HG02642 (cell line): ENCODE results near the gene RNU1-2.
"Not testable (repeated sequence)": the region's sequence is repeated elsewhere in the genome, so short reads cannot be mapped to it uniquely, and the experiment has no call there.

Experiments
- ATAC-seq: cut with Tn5 transposase; IDR thresholded peaks from one replicate; pipeline ENCODE4 v1.9.1; 2021; ENCODE audit warnings: mild to moderate bottlenecking; ENCODE audit not compliant: unreplicated experiment, poor library complexity

Gene RNU1-2

DNA sequence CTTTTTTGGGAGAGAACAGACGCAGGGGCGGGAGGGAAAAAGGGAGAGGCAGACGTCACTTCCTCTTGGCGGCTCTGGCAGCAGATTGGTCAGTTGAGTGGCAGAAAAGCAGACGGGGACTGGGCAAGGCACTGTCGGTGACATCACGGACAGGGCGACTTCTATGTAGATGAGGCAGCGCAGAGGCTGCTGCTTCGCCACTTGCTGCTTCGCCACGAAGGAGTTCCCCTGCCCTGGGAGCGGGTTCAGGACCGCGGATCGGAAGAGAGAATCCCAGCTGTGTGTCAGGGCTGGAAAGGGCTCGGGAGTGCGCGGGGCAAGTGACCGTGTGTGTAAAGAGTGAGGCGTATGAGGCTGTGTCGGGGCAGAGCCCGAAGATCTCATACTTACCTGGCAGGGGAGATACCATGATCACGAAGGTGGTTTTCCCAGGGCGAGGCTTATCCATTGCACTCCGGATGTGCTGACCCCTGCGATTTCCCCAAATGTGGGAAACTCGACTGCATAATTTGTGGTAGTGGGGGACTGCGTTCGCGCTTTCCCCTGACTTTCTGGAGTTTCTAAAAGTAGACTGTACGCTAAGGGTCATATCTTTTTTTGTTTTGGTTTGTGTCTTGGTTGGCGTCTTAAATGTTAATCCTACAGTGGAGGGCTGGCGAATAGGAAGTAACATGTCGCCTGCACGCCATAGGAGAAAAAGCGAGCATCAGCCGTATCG is at the start of gene RNU1-2:
TSS of gene RNU1-2 (plus strand) at position 383 of the 718 bp plus-strand sequence.
- peak; percentile 97 for ATAC-seq

DNA sequence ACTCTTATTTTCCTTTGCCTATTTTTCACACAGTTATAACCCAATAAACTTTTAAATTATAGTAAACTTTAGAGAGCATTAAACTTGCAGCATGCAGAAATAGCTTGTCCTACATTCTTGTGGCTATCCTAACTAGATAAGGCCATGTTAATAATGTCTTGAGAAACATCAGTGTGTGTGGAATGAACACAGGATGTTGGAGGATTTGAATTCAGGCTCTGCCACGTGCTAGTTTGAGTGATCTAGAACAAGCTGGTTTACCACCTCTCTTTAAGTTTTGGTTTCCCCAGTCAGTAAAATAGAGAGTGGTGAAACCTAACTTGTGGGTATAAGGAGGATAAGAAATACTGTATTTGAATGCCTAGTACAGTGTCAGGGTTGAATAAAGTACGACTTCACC is 39.6 kb upstream of the RNU1-2 start:
- not testable (repeated sequence) for ATAC-seq

DNA sequence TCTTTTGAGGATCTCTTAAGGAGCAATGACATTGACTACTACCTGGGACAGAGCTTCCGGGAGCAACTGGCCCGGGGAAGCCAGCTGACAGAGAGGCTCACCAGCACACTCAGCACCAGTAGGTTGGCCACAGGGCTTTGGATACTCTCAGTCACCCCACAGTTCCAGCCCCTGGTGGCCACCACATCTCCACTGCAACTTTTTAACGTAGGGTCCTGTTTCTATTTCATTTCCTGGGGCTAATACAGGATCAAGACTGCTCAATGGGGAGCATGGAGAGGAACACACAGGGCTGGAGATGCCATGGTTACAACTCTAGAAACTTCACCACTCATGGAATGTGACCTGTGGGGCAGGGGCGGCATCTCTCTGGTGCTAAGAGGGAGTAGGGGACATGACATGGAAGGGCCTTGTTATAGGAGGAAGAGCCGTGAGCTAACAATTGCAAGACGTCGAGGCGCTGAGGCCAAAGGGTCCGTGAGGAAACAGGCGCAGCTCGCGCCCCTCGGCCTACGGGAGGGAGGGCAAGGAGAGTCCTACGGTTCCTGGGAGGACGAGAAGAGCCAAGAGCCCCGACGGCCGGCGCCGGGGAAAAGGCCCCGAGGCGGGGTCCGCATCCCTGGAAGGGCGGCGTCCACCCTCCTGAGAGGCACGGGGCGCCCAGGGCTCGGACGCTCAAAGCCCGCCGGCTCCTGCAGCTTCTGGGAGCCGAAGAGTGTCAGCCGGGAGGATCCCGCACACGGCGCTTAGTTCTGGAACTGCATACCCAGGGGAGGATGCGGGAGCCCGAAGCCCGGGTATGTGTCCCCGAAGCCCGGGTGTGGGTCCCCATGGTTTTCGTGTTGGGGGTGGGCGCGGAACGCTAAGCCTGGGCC is 36.4 kb upstream of the RNU1-2 start:
- not testable (repeated sequence) for ATAC-seq

DNA sequence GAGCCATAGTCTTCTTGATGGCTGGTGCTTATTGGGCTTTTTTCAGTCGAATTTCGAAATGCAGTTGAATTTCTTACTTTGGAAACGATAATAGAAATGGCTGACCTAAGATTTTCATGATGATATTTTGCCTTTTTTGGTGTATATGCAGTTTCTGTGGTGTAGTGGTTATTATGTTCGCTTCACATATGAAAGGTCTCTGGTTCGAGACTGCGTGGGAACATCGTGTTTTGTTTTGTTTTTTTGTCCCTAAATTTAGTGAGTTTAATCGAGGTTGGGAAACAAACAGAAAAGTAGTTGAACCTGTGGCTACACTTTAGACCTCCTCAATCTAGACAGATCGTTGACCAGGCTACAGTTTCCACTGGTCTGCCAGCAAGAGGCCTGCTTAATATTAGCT is 35.7 kb upstream of the RNU1-2 start:
- not testable (repeated sequence) for ATAC-seq

DNA sequence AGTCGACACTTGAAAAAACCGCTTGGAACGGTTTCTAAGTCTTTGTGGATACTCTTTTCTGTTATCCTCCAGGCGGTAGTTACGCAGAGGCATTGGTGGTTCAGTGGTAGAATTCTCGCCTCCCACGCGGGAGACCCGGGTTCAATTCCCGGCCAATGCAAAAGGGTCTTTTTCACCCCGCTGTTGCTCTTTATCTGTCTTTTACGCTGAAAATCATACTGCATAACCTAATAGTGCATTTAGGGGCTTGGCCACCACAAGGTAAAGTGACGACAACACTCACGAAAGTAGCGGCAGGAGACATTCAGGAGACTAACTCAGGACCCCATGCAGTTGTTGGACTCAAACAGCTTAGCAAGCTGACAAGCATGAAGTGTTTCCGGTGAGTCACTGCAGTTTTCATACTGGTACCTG is 33.9 kb upstream of the RNU1-2 start:
- ATAC-seq, result not testable (repeated sequence)

DNA sequence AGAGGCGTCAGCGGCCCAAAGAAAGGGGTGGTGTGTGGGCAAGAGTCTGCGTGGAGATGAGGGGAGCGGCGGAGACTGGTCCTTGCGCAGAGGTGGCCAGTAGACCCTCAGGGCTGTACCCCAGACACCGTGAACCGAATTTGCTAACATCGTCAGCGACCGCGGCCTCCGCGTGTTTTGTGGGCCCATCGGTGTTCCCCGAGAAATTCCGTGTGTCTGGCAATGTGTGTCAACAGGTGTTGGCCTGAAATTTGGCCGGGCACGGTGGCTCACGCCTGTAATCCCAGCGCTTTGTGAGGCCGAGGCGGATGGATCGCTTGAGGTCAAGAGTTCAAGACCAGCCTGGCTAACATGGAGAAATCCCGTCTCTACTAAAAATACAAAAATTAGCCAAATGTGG is 33.4 kb upstream of the RNU1-2 start:
- not testable (repeated sequence) for ATAC-seq

DNA sequence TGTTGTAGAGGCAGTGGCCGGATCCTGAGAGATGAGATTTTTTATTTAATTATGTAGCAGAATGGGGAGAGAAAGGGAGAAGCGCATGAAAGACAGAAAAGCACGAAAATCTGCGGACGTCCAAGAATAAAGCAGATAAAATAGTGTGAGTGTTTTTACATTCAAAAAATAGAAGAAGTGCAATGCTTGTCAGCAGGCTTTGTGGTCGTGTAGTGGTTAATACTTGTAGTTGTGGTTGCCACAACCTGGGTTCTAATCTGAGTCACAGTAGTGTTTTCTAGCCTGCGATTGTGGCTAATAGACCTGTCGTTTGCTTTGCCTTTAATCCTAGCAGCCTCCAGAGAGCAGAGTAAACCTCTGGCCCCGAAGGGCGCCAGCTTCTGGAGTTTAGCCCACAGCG is 32.8 kb upstream of the RNU1-2 start:
- not testable (repeated sequence) for ATAC-seq

DNA sequence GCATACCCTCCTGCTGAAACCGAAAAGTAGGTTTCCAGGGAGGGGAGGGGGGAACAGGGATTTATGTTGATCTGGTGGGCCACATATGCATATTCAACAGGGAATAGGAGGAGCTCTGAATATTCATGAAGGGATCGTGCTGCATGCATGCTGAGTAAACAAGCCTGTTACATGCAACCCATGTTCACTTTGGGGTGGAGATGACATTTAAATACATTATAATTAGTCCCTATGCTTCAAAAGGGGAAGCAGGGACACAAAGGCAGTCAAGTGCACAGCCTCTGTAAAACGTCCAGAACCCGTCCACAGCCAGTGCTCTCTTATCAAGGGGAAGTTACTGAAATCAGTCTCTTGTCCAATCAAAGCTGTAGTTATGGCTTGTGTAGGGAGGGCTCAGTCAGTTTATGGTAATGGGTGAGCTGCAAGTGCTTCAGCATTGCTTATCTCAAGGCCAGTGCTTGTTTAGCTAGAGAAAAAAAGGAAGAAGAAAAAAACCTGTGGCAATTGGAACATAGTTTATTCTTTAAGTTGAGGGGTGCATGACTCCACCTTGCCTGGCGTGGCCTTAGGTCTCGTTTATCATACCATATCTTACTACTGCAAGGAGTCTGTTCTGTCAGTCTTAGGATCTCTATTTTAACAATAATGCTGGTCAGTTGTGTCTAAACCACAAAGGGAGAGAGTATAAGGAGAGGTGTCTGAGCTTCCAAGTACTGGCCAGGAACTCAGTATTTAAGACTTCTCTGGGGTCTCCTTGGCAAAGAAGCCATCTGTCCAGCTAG is 28.7 kb upstream of the RNU1-2 start:
- ATAC-seq, result not testable (repeated sequence)

DNA sequence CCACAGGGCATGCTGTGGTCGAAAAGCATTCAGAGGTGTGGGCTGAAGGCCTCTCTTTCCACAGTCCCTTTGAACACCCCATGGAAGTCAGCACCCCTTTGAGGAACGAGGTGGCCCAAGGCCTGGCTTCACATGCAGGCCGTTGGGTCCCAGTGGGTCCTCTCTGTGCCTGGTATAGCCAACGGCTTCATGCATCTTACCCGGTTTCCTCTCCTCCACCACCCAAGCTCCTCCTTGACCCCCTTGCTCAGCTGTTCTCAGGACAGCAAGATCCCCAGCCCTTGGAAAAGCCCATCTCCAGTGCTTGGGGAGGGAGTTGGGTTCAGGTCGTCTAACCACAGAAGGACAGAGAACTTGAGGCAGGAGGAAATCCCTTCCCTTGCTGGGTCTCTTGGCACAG is 27.0 kb upstream of the RNU1-2 start:
- ATAC-seq, result not testable (repeated sequence)

DNA sequence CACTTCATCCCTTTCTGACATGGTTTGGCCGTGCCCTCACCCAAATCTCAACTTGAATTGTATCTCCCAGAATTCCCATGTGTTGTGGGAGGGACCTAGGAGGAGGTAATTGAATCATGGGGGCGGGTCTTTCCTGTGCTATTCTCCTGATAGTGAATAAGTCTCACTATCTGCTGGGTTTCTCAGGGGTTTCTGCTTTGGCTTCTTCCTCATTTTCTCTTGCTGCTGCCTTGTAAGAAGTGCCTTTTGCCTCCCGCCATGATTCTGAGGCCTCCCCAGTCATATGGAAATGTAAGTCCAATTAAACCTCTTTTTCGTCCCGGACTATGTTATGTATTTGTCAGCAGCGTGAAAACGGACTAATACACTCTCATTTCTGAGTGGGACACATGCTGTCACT is 25.8 kb upstream of the RNU1-2 start:
- ATAC-seq, result not testable (repeated sequence)

DNA sequence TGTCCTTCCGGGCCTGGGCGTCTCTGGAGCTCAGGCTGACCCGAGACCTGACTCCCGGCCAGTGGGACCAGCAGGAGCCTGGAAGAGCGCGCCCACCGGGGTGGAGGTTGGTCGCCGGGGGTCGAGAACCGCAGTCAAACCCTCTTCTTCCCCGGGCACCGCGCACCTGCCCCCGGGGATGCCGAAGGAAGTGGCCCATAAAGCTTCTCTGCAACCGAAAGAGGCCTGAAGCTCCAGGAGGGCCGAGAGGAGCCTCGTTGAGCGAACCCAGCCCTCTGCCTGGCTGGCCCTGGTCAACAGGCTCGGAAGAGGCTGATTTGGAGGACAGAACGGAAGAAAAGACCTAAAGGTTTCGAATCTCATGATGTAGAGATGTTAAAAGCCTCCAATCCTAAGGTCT is 24.6 kb upstream of the RNU1-2 start:
- ATAC-seq, result not testable (repeated sequence)

DNA sequence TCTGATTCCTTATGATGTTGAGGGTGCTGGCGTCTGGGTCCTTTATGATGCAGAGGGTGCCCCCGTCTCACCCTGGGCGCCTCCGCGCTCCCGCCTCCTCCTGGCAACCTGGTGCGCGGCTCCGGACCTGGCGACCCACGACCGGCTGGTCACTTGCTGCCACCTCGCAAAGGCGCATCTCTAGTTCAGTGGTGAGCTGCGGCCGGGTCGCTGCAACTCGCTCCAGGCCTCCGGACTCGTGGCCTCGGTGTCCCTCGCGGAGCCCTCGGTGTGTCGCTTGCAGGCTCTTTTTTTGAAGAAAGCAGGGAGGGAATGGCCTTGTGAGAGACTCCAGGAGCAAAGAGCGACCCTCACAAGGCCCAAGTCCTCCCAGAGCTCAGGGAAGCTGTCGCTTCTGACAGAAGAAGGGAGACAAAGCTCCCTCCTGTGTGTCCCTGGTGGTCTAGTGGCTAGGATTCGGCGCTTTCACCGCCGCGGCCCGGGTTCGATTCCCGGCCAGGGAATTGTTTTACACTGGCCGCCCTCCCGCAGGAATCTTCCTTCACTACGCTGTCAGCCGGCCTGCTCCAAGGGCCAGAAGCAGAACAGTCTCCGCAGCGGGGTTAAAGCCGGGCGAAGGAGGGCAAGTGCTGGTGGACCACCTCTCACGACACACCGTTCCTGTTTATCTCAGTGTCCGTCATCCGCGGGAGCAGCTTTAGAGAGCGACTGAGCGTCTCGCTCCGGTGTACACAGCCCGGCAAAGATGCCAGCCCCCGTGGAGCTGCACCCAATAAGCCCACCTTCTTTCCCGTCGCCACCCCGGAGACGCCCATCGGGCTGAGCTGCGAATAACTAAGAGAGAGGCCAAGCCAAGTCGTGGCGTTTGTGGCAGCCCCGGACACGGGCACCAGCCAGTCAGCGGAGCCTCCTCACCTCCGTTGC is 23.4 kb upstream of the RNU1-2 start:
- not testable (repeated sequence) for ATAC-seq

DNA sequence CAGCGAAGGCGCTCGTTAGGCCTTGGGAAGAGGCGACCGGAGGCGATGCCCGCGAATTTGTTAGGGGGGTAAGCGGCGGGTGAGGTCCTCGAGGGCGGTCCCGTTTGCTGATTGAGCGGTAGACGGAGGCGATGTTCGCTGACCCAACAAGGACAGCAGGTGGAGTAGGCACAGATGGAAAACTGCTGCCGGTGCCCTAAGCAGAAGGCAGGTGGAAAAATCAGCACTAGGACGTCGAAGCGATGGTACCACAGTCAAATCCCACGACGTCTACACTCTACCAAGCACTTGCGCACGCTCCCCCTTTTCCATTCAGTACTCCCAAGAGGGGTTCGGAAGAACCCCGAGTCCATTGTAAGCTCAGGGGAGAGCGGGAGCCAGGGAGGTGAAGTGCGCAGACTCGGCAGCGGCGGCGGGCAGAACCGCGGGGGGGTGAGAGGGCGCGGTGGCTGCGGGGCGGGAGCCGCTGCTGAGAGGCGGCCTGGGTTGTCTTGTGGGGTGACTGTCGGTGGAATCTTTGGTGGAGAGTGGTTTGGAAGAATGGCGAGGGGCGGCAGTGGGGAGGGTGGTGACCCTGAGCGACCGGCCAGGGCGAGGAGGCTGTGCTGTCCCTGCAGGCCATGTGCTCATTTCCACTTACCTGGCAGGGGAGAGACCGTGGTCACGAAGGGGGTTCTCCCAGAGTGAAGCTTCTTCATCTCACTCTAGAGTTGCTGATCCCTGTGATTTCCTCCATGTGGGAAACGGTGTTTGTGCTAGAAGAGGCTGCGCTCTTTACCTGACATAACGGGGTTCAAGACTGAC is 22.5 kb upstream of the RNU1-2 start:
- ATAC-seq, result not testable (repeated sequence)

DNA sequence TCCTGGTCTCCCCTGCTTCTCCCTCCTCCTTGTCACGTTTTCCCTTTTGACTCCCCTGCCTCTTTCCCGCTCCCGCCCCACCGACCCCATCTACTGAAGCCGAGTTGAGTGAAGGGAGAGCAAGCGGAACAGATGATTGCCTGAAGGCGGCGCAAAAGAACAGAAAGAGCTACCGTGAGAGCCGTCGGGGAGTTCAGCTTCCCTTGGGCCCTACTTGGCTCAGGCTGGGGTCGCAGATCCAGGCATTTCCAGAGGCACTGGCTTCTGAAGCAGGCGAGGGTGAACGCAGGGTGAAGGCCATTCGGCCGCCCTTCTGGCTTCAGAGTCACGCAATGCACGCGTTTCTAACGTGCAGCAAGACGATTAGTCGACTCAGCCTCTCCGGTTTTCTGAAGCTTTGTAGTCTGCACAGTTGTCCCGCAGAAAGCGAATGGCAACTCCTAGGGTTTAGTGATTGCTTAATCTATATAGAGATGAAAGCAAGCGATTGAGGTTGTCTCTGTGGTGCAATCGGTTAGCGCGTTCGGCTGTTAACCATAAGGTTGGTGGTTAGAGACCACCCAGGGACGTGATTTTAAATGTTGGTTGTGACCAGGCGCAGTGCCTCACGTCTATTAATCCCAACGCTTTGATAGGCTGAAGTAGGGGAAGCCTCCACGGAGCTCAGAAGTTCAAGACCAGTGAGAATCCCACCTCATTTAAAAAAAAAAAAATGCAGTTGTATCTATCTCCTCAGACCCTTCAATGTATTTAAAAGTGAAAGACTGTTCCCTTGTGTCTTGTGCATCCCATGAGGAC is 20.6 kb upstream of the RNU1-2 start:
- not testable (repeated sequence) for ATAC-seq

DNA sequence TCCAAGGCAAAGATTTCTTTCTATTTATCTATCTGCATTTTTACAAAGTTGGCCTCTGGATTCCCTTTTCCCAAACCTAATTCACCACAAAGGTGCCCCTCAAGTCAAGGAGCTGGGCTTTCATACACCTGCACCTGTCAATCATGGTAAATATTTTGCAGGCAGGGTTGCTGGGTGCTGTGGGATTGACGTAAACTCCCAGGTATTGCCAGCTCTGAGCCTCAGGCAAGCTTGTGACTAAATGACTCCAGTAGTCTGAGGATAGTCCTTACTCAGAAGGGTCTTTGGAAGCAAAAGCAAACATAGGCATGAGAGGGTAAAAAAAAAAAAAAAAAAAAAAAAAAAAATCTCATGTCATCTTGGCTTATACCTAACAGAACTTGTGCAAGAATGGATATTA is 14.0 kb upstream of the RNU1-2 start:
- ATAC-seq, result not testable (repeated sequence)

DNA sequence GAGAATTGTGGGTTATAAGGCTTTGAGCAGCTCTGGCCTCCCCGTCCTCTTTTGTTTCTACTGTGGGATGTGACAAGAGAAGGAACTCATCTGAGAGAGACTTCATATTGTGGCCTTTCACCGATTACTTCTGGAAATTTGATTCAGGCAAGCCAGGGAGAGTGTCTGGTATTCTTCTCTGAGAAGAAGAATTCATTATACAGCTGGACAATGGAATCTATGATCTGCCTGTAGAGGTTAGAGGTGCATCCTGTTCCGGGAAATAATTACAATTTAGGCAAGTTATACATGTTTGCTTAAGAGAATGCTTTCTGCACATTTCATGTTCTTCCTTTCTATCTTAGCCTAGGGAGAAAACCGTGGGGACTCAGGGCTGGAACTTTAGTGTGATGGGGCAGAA is 12.8 kb upstream of the RNU1-2 start:
- no peak for ATAC-seq

DNA sequence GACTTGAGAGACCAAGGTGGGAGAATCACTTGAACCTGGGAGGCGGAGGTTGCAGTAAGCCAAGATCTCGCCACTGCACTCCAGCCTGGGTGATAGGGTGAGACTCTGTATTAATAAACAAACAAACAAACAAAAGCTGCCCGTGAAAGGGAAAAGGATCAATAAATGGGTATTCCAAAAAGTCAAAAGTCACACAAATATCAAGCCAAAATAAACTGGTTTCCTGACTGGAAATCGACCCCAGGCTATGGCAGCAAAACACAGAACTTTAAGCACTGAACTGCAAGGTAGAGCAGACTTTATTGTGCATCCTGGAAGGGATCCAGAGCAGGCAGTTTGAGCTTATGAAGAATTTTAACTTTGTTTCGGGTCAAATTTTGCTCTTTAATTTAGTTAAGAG is 11.3 kb upstream of the RNU1-2 start:
- ATAC-seq, result not testable (repeated sequence)
